HG03442 (cell line): Measurements from ENCODE around the gene ABHD2.

Source experiments
- ATAC-seq: cut with Tn5 transposase; IDR thresholded peaks from one replicate; pipeline ENCODE4 v1.9.1; 2021; ENCODE audit warnings: mild to moderate bottlenecking, moderate library complexity; ENCODE audit not compliant: unreplicated experiment

Gene ABHD2

GRCh38 chr15:89187301-89187985 lies 99.2 kb downstream of the ABHD2 start:
- ATAC-seq, result no peak

GRCh38 chr15:89187986-89188514 lies 99.8 kb downstream of the ABHD2 start:
- no peak for ATAC-seq

GRCh38 chr15:89192136-89192535 lies 103.9 kb downstream of the ABHD2 start:
- ATAC-seq, result no peak

- no peak for ATAC-seq
These were observed 104.5 kb downstream of the ABHD2 start for GRCh38 chr15:89192766-89193165.

- ATAC-seq, result no peak
These were observed 106.4 kb downstream of the ABHD2 start for GRCh38 chr15:89194608-89195007.

- ATAC-seq, result no peak
These were observed 107.6 kb downstream of the ABHD2 start for GRCh38 chr15:89195836-89196235.

GRCh38 chr15:89196241-89196640 lies 108.0 kb downstream of the ABHD2 start:
- no peak for ATAC-seq

- ATAC-seq, result no peak
These were observed 108.7 kb downstream of the ABHD2 start for GRCh38 chr15:89196994-89197393.

GRCh38 chr15:89197503-89197971 lies 109.3 kb downstream of the ABHD2 start:
- no peak for ATAC-seq

GRCh38 chr15:89198196-89198595 lies 109.9 kb downstream of the ABHD2 start:
- ATAC-seq, result no peak

- no peak for ATAC-seq
These were observed 110.7 kb downstream of the ABHD2 start for GRCh38 chr15:89198934-89199333.

- no peak for ATAC-seq
These were observed 111.5 kb downstream of the ABHD2 start for GRCh38 chr15:89199746-89200145.

- no peak for ATAC-seq
These were observed 111.9 kb downstream of the ABHD2 start for GRCh38 chr15:89200182-89200581.

- no peak for ATAC-seq
These were observed 113.3 kb downstream of the ABHD2 start for GRCh38 chr15:89201465-89202005.

GRCh38 chr15:89203705-89204273 lies 115.5 kb downstream of the ABHD2 start:
- ATAC-seq, result no peak

GRCh38 chr15:89205991-89206585 lies 117.8 kb downstream of the ABHD2 start:
- ATAC-seq, result no peak

- peak; percentile 69 for ATAC-seq
These were observed 118.7 kb downstream of the ABHD2 start for GRCh38 chr15:89206908-89207331.

- no peak for ATAC-seq
These were observed 120.0 kb downstream of the ABHD2 start for GRCh38 chr15:89208256-89208655.

- no peak for ATAC-seq
These were observed 120.8 kb downstream of the ABHD2 start for GRCh38 chr15:89209057-89209456.

- ATAC-seq, result no peak
These were observed 123.5 kb downstream of the ABHD2 start for GRCh38 chr15:89211678-89212170.

- ATAC-seq, result no peak
These were observed 127.4 kb downstream of the ABHD2 start for GRCh38 chr15:89215627-89216026.

GRCh38 chr15:89217031-89217430 lies 128.8 kb downstream of the ABHD2 start:
- no peak for ATAC-seq
